ENCODE results near the gene ALG5. TPM values are rescaled to one million over a fixed set of nuclear protein-coding genes. Genes with fewer than 3 reads are reported as not detected.

ALG5 gene
- total RNA-seq, 1 donor = 47.9 TPM

Other genes starting within 250 kb of the ALG5 start
- gene RFXAP, start 180.1 kb downstream of the ALG5 start, total RNA-seq = 2.6 TPM in 2 replicates
- 4.2 and 4.3 TPM in 2 replicates for gene SMAD9, start 79.1 kb downstream of the ALG5 start, total RNA-seq
- 38.0 and 47.7 TPM in 2 replicates for gene EXOSC8, start 1.4 kb upstream of the ALG5 start, total RNA-seq
- 68.0 and 105 TPM in 2 replicates for gene SUPT20H, start 60.3 kb upstream of the ALG5 start, total RNA-seq
- gene CSNK1A1L, start 106.3 kb upstream of the ALG5 start, total RNA-seq = not detected in 2 replicates

All from fibroblast of villous mesenchyme (primary cell).